NCI-H2107 (cell line): ENCODE results near the gene DAB2IP.

Source experiments
- DNase-seq: peaks from one replicate; lab custom pipeline; 2025; lab: John Stamatoyannopoulos, UW

The DAB2IP gene

DNA sequence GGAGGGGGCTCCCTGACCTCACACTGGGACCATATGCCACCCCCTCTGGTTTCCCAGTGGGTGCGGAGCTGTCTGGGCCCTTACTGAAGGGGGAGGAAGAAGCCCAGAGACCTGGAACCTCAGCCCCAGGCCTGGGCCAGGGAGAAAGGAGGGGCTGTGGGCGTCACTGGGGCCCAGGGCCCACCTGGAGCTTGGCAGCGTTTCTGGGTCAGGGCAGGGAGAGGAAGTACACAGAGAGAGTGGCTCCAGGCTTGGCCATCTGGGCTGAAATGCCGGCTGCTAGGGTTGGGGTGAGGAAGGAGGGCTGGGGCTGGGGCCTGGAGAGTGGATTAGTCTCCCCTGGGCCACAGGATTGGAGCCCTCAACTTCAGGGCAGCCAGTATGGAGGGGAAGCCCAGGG, 6.4 kb upstream of the DAB2IP start:
- DNase-seq: no peak

DNA sequence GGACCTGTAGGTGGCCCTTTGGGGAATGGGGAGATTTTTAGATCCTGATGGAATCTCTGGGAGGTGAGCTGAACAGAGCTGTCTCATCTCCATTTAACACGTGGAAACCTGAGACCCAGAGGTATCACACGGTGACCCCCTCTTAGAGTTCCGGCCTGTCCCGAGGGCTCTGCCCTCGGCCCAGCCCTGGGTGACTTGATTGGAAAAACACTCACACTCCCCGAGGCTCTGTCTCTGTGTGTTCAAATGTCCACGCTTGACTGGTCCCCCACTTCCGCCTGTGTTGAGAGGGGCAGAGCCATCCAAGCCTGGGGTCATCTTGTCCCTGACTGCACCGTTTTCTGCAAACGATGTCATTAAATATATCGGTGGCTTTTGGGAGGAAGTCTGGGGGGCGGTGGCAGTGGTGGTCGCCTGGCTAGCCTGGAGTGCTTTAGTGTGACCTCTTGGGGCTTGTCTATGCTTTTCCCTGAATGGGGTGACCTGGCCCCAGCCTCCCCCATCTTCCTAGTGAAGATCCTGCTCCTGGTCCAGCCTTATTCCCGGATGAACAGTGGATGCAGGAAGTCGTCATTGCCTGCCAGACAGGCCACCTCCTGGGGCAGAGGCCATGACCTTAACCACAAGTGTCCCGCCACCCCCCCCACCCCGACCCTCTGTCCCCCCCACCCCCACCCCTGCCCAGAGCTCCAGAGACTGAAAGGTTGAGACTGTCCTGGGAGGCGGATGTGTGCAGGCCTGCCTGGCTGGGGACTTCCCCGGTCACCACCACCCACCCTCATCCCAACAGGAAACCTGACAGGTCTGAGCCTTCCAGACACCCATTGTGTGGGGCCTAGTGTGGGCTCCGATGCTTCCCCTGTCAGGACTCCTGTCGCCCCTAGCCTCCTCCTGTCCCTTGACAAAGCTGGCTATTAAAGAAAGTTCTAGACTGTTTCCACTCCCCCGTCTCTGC, 5.3 kb upstream of the DAB2IP start:
- no peak for DNase-seq

- no peak for DNase-seq
These were observed 4.4 kb upstream of the DAB2IP start for GRCh38 chr9:121646992-121647391.

DNA sequence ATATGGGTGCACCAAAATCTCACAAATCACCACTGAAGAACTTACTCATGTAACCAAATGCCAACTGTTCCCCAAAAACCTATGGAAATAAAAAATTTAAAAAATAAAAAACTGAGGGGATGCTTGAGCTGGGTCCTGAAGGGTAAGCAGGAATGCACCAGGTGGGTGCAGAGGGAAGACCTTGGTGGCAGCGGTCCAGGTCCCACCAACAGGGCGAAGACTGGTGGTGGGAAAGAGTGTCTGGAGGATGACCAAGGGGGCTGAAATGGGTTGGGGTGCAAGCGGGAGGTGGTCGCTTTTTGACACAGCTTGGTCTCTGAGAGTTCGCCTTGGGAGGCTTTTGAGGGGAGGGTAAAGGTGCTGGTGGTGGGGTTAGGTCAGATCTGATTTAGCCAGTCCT, 3.3 kb upstream of the DAB2IP start:
- DNase-seq: no peak

- no peak for DNase-seq
These were observed 2.6 kb upstream of the DAB2IP start for GRCh38 chr9:121648799-121649198.

GRCh38 chr9:121649476-121650216, 1.8 kb upstream of the DAB2IP start:
- no peak for DNase-seq

DNA sequence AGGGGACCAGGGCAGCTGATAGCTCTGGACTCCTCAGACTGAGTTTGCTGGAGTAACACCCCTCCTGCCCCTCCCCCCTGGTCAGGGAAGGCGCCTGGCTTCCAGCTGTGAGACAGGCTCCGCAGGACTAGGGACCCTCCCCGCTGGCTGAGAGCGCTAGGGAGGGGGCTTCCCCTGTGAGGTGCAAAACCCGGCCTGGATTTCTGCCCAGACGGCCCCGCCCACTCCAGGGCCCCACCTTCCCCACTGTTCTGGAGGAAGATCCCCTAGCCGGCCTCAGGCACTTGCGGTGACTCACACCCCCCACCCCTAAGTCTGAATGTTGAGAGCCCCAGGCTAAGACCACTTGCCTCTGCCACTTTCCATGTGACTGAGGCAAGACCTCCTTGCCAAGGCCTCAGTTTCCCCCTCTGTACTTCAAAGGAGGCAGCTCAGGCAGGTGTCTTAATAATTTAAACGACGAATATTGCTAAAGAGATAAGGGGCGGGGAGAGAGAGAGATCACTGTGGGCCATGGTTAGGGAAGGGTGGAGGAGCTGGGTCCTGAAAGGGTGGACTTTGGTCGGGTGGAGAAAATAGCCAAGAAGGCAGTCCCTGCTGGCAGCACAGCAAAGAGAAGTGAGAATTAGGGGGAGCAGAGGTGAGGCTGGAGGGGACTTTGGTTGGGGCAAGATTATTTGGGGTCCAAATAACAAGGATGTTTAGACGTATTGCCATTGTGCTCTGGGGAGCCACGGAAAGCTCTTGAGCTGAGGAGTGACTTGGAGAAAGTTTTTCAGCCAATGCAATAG, 1.0 kb upstream of the DAB2IP start:
- no peak for DNase-seq

- DNase-seq: no peak
These were observed 483 bp upstream of the DAB2IP start for GRCh38 chr9:121651008-121651294.

GRCh38 chr9:121652021-121652837, 795 bp downstream of the DAB2IP start:
- no peak for DNase-seq

- DNase-seq: no peak
These were observed 1.4 kb downstream of the DAB2IP start for GRCh38 chr9:121652838-121653231.

GRCh38 chr9:121654499-121655140, 3.2 kb downstream of the DAB2IP start:
- DNase-seq: no peak

GRCh38 chr9:121655231-121655755, 3.9 kb downstream of the DAB2IP start:
- no peak for DNase-seq

DNA sequence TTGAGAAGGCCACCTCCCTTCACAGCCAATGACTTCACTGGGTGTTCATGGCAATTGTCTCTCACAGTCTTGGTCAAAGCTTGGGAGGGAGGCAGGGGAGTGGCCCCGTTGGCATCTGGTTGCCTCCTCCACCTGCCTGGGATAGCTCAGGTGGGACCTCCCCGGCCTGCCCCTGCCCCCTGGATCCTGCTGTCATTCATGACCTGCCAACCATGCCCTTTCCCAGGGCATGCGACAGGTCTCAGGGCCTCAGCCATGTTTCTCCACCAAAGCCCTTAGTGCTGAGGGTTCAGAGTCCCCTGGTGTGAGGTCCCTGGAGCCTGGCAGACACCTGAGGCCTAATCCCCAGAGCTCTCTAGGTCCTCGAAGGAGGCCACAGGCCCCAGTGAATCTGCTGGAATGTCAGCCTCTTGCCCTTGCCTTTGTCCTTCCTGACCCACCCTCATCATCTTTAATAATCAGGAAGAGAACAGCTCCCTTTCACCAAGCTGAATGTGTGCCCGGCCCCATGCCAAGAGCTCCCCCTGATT, 5.6 kb downstream of the DAB2IP start:
- DNase-seq: no peak

DNA sequence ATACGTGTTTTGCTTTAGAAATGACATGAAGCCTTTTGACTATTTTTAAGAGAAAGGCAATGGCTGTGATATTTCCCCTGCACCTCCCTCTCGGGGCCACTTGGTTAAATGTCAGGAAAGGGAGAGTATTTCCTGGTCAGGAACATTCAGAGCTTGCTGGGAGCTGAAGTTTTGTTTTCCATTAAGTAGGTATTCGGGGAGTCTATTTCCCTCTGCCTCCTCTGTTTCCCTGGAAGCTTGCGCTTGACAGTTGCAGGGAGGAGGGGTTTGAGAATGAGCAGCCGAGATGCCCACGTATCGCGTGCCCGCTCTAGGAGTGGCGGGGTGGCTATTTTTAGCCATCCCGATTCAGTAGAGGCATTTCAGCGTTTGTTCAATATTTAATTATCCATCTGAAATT, 6.7 kb downstream of the DAB2IP start:
- DNase-seq: no peak

- DNase-seq: no peak
These were observed 7.2 kb downstream of the DAB2IP start for GRCh38 chr9:121658591-121658990.

GRCh38 chr9:121660367-121660766, 8.9 kb downstream of the DAB2IP start:
- DNase-seq: no peak

GRCh38 chr9:121660876-121661275, 9.4 kb downstream of the DAB2IP start:
- no peak for DNase-seq

- no peak for DNase-seq
These were observed 9.9 kb downstream of the DAB2IP start for GRCh38 chr9:121661328-121661727.

GRCh38 chr9:121662359-121662758, 10.9 kb downstream of the DAB2IP start:
- DNase-seq: no peak

GRCh38 chr9:121662891-121663580, 11.6 kb downstream of the DAB2IP start:
- DNase-seq: no peak
